ENCODE results near the gene TPPP. TPM values are rescaled to one million over a fixed set of nuclear protein-coding genes. Genes with fewer than 3 reads are reported as not detected.
"Not testable (repeated sequence)": the region's sequence is repeated elsewhere in the genome, so short reads cannot be mapped to it uniquely, and the experiment has no call there.

Gene TPPP
- total RNA-seq, 2 donors from 2014 or later = 12.2 to 15.7 TPM

- H3K4me3 ChIP-seq = no peak overlapping the region
- H3K36me3 ChIP-seq = peaks cover 23% of the 10 kb centered on the region
- no peak for DNase-seq (ENCODE audit: low spot score)
- H3K9me3 ChIP-seq = peaks cover 0 to 6% of the 10 kb centered on the region in 2 donors
- TF ChIP-seq CTCF (IDR thresholded peaks at IDR 0.05) = no peak
- no peaks in the 10 kb centered on the region for H3K27me3 ChIP-seq
- no peaks in the 10 kb centered on the region for H3K4me1 ChIP-seq
- H3K27ac ChIP-seq = no peak overlapping the region
These were observed 59.6 kb downstream of the TPPP start for GRCh38 chr5:633501-633955.

GRCh38 chr5:628351-629205 lies 64.6 kb downstream of the TPPP start:
- H3K4me3 ChIP-seq; H3K9me3 ChIP-seq; H3K27ac ChIP-seq; H3K27me3 ChIP-seq; H3K36me3 ChIP-seq; H3K4me1 ChIP-seq; DNase-seq (ENCODE audit: low spot score): not testable (repeated sequence)

GRCh38 chr5:627840-628239 lies 65.3 kb downstream of the TPPP start:
- DNase-seq (ENCODE audit: low spot score) = no peak
- Histone ChIP-seq H3K9me3 (no peaks in the 10 kb centered on the region), H3K27ac (no peak overlapping the region), H3K4me3 (no peak overlapping the region), H3K4me1 (no peaks in the 10 kb centered on the region), H3K27me3 (no peaks in the 10 kb centered on the region), H3K36me3 (no peaks in the 10 kb centered on the region)
- TF ChIP-seq CTCF (IDR thresholded peaks at IDR 0.05) = no peak

GRCh38 chr5:626850-627249 lies 66.3 kb downstream of the TPPP start:
- Histone ChIP-seq H3K36me3 (no peaks in the 10 kb centered on the region), H3K27ac (no peak overlapping the region), H3K27me3 (no peaks in the 10 kb centered on the region), H3K9me3 (no peaks in the 10 kb centered on the region), H3K4me1 (no peaks in the 10 kb centered on the region), H3K4me3 (no peak overlapping the region)
- TF ChIP-seq CTCF (IDR thresholded peaks at IDR 0.05) = no peak
- no peak for DNase-seq (ENCODE audit: low spot score)

GRCh38 chr5:625516-625915 lies 67.6 kb downstream of the TPPP start:
- H3K36me3 ChIP-seq = no peaks in the 10 kb centered on the region
- DNase-seq (ENCODE audit: low spot score) = no peak
- no peaks in the 10 kb centered on the region for H3K27me3 ChIP-seq
- H3K4me1 ChIP-seq = no peaks in the 10 kb centered on the region
- H3K27ac ChIP-seq = no peak overlapping the region
- no peak overlapping the region for H3K4me3 ChIP-seq
- TF ChIP-seq CTCF (IDR thresholded peaks at IDR 0.05) = no peak
- H3K9me3 ChIP-seq = no peaks in the 10 kb centered on the region

GRCh38 chr5:624951-625230 lies 68.3 kb downstream of the TPPP start:
- Histone ChIP-seq H3K27ac (no peak overlapping the region), H3K4me3 (no peak overlapping the region), H3K27me3 (no peaks in the 10 kb centered on the region), H3K9me3 (no peaks in the 10 kb centered on the region), H3K36me3 (peaks cover 6% of the 10 kb centered on the region), H3K4me1 (no peaks in the 10 kb centered on the region)
- no peak for TF ChIP-seq CTCF (IDR thresholded peaks at IDR 0.05)
- DNase-seq (ENCODE audit: low spot score) = no peak
